ENCODE data around the gene NEUROD2.

Gene NEUROD2

GRCh38 chr17:39578272-39578671 lies 29.4 kb downstream of the NEUROD2 start:
- DNase-seq, result no peak

- DNase-seq, result peak; percentile 27
Observed at GRCh38 chr17:39576187-39576586, 31.5 kb downstream of the NEUROD2 start.

- peak; percentile 49 for DNase-seq
Observed at GRCh38 chr17:39573447-39574298, 34.0 kb downstream of the NEUROD2 start.

- DNase-seq, result no peak
Observed at GRCh38 chr17:39572121-39572520, 35.6 kb downstream of the NEUROD2 start.

GRCh38 chr17:39569126-39569525 lies 38.6 kb downstream of the NEUROD2 start:
- no peak for DNase-seq

- DNase-seq, result no peak
Observed at GRCh38 chr17:39568702-39569101, 39.0 kb downstream of the NEUROD2 start.

- DNase-seq, result no peak
Observed at GRCh38 chr17:39566094-39566850, 41.4 kb downstream of the NEUROD2 start.

- DNase-seq, result no peak
Observed at GRCh38 chr17:39564211-39564848, 43.4 kb downstream of the NEUROD2 start.

- no peak for DNase-seq
Observed at GRCh38 chr17:39563476-39563875, 44.2 kb downstream of the NEUROD2 start.

GRCh38 chr17:39562976-39563375 lies 44.7 kb downstream of the NEUROD2 start:
- DNase-seq, result no peak

GRCh38 chr17:39562395-39562794 lies 45.3 kb downstream of the NEUROD2 start:
- DNase-seq, result no peak

- no peak for DNase-seq
Observed at GRCh38 chr17:39556423-39556822, 51.3 kb downstream of the NEUROD2 start.

GRCh38 chr17:39555368-39555767 lies 52.4 kb downstream of the NEUROD2 start:
- DNase-seq, result no peak
